ENCODE measurements around the gene CCDC78. TPM values are rescaled to one million over a fixed set of nuclear protein-coding genes. Genes with fewer than 3 reads are reported as not detected.

The CCDC78 gene
- total RNA-seq, 1 experiment from 2014 or later, result 20.2 TPM

- TF ChIP-seq, protein P1, sequence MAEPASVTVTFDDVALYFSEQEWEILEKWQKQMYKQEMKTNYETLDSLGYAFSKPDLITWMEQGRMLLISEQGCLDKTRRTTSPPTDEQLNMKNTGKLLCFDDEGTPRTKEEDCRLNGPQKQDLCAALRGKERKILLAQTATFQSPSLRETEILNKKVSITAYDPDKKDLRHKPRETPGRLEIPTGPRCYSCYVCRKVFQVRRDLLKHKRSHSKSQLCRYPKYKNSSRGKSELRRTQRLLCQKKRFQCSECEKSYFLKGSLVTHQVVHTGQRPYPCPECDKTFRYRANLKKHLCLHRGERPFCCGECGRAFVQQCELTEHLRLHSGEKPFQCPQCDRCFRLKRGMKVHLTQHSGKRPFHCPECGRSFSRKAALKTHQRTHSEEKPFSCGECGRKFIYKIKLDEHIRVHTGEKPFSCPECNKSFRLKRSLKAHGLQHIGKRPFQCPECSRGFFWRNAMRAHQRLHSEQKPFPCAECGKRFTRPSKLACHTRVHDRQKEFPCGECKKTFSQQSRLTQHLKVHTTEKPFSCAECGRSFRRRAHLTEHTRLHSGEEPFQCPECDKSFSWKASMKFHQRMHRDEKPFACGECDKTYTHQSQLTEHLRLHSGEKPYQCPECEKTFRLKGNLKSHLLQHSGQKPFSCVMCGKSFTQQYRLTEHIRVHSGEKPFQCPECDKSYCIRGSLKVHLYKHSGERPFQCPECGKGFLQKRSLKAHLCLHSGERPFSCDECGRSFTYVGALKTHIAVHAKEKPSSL (CRISPR knock-in tag; conservative IDR thresholded peaks at IDR 0.05), result no peak
- TF ChIP-seq ATF3 (CRISPR knock-in tag; conservative IDR thresholded peaks at IDR 0.05) (peak; percentile 67; the same call in 1 of the 2 replicates), JAZF1 (CRISPR knock-in tag; IDR thresholded peaks at IDR 0.05) (no peak), ZNF263 (CRISPR knock-in tag; IDR thresholded peaks at IDR 0.05; ENCODE audit: low read depth) (no peak), RORB (CRISPR knock-in tag; IDR thresholded peaks at IDR 0.05) (no peak), ZNF138 (CRISPR knock-in tag; conservative IDR thresholded peaks at IDR 0.05) (no peak), MYBL2 (CRISPR knock-in tag; IDR thresholded peaks at IDR 0.05) (peak; percentile 88), ATF2 (CRISPR knock-in tag; IDR thresholded peaks at IDR 0.05; ENCODE audit: borderline replicate concordance, low read depth) (peak; percentile 60; the same call in 1 of the 2 replicates), ZBTB21 (CRISPR knock-in tag; IDR thresholded peaks at IDR 0.05; ENCODE audit: borderline replicate concordance) (peak; percentile 89; the same call in 1 of the 2 replicates), FOXP1 (CRISPR knock-in tag; IDR thresholded peaks at IDR 0.05; ENCODE audit: borderline replicate concordance) (no peak; the same call in 1 of the 2 replicates), TEAD1 (CRISPR knock-in tag; IDR thresholded peaks at IDR 0.05) (peak; percentile 68; the same call in 1 of the 2 replicates), MXD4 (CRISPR knock-in tag; IDR thresholded peaks at IDR 0.05; ENCODE audit: borderline replicate concordance) (no peak), ZNF281 (CRISPR knock-in tag; IDR thresholded peaks at IDR 0.05) (no peak), ETV6 (CRISPR knock-in tag; IDR thresholded peaks at IDR 0.05) (peak; percentile 89; the same call in 1 of the 2 replicates), TEAD4 (CRISPR knock-in tag; IDR thresholded peaks at IDR 0.05) (no peak), NR1H2 (CRISPR knock-in tag; IDR thresholded peaks at IDR 0.05) (no peak), ZNF121 (CRISPR knock-in tag; IDR thresholded peaks at IDR 0.05) (no peak), NFATC4 (CRISPR knock-in tag; IDR thresholded peaks at IDR 0.05) (no peak)
- TF ChIP-seq, protein P2, sequence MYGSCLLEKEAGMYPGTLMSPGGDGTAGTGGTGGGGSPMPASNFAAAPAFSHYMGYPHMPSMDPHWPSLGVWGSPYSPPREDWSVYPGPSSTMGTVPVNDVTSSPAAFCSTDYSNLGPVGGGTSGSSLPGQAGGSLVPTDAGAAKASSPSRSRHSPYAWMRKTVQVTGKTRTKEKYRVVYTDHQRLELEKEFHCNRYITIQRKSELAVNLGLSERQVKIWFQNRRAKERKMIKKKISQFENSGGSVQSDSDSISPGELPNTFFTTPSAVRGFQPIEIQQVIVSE (CRISPR knock-in tag; IDR thresholded peaks at IDR 0.05; ENCODE audit: borderline replicate concordance), result no peak
- TF ChIP-seq, protein P3, sequence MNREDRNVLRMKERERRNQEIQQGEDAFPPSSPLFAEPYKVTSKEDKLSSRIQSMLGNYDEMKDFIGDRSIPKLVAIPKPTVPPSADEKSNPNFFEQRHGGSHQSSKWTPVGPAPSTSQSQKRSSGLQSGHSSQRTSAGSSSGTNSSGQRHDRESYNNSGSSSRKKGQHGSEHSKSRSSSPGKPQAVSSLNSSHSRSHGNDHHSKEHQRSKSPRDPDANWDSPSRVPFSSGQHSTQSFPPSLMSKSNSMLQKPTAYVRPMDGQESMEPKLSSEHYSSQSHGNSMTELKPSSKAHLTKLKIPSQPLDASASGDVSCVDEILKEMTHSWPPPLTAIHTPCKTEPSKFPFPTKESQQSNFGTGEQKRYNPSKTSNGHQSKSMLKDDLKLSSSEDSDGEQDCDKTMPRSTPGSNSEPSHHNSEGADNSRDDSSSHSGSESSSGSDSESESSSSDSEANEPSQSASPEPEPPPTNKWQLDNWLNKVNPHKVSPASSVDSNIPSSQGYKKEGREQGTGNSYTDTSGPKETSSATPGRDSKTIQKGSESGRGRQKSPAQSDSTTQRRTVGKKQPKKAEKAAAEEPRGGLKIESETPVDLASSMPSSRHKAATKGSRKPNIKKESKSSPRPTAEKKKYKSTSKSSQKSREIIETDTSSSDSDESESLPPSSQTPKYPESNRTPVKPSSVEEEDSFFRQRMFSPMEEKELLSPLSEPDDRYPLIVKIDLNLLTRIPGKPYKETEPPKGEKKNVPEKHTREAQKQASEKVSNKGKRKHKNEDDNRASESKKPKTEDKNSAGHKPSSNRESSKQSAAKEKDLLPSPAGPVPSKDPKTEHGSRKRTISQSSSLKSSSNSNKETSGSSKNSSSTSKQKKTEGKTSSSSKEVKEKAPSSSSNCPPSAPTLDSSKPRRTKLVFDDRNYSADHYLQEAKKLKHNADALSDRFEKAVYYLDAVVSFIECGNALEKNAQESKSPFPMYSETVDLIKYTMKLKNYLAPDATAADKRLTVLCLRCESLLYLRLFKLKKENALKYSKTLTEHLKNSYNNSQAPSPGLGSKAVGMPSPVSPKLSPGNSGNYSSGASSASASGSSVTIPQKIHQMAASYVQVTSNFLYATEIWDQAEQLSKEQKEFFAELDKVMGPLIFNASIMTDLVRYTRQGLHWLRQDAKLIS (CRISPR knock-in tag; IDR thresholded peaks at IDR 0.05; ENCODE audit: borderline replicate concordance), result no peak
- TF ChIP-seq, protein P4, sequence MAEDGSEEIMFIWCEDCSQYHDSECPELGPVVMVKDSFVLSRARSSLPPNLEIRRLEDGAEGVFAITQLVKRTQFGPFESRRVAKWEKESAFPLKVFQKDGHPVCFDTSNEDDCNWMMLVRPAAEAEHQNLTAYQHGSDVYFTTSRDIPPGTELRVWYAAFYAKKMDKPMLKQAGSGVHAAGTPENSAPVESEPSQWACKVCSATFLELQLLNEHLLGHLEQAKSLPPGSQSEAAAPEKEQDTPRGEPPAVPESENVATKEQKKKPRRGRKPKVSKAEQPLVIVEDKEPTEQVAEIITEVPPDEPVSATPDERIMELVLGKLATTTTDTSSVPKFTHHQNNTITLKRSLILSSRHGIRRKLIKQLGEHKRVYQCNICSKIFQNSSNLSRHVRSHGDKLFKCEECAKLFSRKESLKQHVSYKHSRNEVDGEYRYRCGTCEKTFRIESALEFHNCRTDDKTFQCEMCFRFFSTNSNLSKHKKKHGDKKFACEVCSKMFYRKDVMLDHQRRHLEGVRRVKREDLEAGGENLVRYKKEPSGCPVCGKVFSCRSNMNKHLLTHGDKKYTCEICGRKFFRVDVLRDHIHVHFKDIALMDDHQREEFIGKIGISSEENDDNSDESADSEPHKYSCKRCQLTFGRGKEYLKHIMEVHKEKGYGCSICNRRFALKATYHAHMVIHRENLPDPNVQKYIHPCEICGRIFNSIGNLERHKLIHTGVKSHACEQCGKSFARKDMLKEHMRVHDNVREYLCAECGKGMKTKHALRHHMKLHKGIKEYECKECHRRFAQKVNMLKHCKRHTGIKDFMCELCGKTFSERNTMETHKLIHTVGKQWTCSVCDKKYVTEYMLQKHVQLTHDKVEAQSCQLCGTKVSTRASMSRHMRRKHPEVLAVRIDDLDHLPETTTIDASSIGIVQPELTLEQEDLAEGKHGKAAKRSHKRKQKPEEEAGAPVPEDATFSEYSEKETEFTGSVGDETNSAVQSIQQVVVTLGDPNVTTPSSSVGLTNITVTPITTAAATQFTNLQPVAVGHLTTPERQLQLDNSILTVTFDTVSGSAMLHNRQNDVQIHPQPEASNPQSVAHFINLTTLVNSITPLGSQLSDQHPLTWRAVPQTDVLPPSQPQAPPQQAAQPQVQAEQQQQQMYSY (CRISPR knock-in tag; IDR thresholded peaks at IDR 0.05), result peak; percentile 58; the same call in 1 of the 2 replicates
- TF ChIP-seq, protein P5, sequence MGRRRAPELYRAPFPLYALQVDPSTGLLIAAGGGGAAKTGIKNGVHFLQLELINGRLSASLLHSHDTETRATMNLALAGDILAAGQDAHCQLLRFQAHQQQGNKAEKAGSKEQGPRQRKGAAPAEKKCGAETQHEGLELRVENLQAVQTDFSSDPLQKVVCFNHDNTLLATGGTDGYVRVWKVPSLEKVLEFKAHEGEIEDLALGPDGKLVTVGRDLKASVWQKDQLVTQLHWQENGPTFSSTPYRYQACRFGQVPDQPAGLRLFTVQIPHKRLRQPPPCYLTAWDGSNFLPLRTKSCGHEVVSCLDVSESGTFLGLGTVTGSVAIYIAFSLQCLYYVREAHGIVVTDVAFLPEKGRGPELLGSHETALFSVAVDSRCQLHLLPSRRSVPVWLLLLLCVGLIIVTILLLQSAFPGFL (CRISPR knock-in tag; IDR thresholded peaks at IDR 0.05; ENCODE audit: borderline replicate concordance), result 0 out of 2 replicates have a peak, but pooled peaks have one; percentile 38
Observed at GRCh38 chr16:740764-741505, 14.7 kb upstream of the CCDC78 start, which contains the start of gene CIAO3 (continued).

Measured in WTC11 (cell line).